ENCODE data around the gene SORCS2. TPM values are rescaled to one million over a fixed set of nuclear protein-coding genes. Genes with fewer than 3 reads are reported as not detected.
A peak's percentile ranks its signal among the peaks of the same experiment; 100 is the strongest.

The SORCS2 gene
- total RNA-seq, 2 donors from 2014 or later: not detected

GRCh38 chr4:7182616-7183015 lies 9.7 kb upstream of the SORCS2 start:
- H3K9me3 ChIP-seq (ENCODE audit: control insufficient read depth, low read length, poor library complexity, severe bottlenecking): peaks cover 2% of the 10 kb centered on the region
- Mint-ChIP-seq H3K27ac (no peak overlapping the region), H3K27me3 (peaks cover 27% of the 10 kb centered on the region), H3K4me1 (peaks cover 8% of the 10 kb centered on the region), H3K4me3 (no peak overlapping the region), H3K36me3 (ENCODE audit: low read depth) (no peaks in the 10 kb centered on the region)
- no peak for DNase-seq
- no peak for ATAC-seq

- DNase-seq: no peak
- H3K4me1 Mint-ChIP-seq: peaks cover 8% of the 10 kb centered on the region
- peaks cover 30% of the 10 kb centered on the region for H3K27me3 Mint-ChIP-seq
- H3K9me3 ChIP-seq (ENCODE audit: control insufficient read depth, low read length, poor library complexity, severe bottlenecking): peaks cover 2% of the 10 kb centered on the region
- H3K27ac Mint-ChIP-seq: peak overlapping the region; percentile 24
- H3K36me3 Mint-ChIP-seq (ENCODE audit: low read depth): no peaks in the 10 kb centered on the region
- no peak for ATAC-seq
- H3K4me3 Mint-ChIP-seq: no peak overlapping the region
Measured at GRCh38 chr4:7183161-7183560, 9.2 kb upstream of the SORCS2 start.

GRCh38 chr4:7183780-7184460 lies 8.4 kb upstream of the SORCS2 start:
- no peak for DNase-seq
- no peaks in the 10 kb centered on the region for H3K36me3 Mint-ChIP-seq (ENCODE audit: low read depth)
- no peak overlapping the region for H3K4me3 Mint-ChIP-seq
- no peak for ATAC-seq
- peak overlapping the region; percentile 24 for H3K27ac Mint-ChIP-seq
- H3K4me1 Mint-ChIP-seq: peaks cover 8% of the 10 kb centered on the region
- peaks cover 37% of the 10 kb centered on the region for H3K27me3 Mint-ChIP-seq
- peaks cover 2% of the 10 kb centered on the region for H3K9me3 ChIP-seq (ENCODE audit: control insufficient read depth, low read length, poor library complexity, severe bottlenecking)

- Mint-ChIP-seq H3K4me3 (no peak overlapping the region), H3K36me3 (ENCODE audit: low read depth) (peaks cover 7% of the 10 kb centered on the region), H3K27ac (no peak overlapping the region), H3K4me1 (peaks cover 13% of the 10 kb centered on the region), H3K27me3 (peaks cover 54% of the 10 kb centered on the region)
- no peak for ATAC-seq
- no peak for DNase-seq
- no peaks in the 10 kb centered on the region for H3K9me3 ChIP-seq (ENCODE audit: control insufficient read depth, low read length, poor library complexity, severe bottlenecking)
Measured at GRCh38 chr4:7185487-7186030, 6.8 kb upstream of the SORCS2 start.

GRCh38 chr4:7186031-7186430 lies 6.3 kb upstream of the SORCS2 start:
- H3K4me1 Mint-ChIP-seq: peaks cover 13% of the 10 kb centered on the region
- H3K27ac Mint-ChIP-seq: no peak overlapping the region
- ATAC-seq: no peak
- no peaks in the 10 kb centered on the region for H3K9me3 ChIP-seq (ENCODE audit: control insufficient read depth, low read length, poor library complexity, severe bottlenecking)
- DNase-seq: no peak
- peaks cover 7% of the 10 kb centered on the region for H3K36me3 Mint-ChIP-seq (ENCODE audit: low read depth)
- no peak overlapping the region for H3K4me3 Mint-ChIP-seq
- H3K27me3 Mint-ChIP-seq: peaks cover 56% of the 10 kb centered on the region

- Mint-ChIP-seq H3K27ac (no peak overlapping the region), H3K4me3 (no peak overlapping the region), H3K36me3 (ENCODE audit: low read depth) (peaks cover 7% of the 10 kb centered on the region), H3K4me1 (peaks cover 13% of the 10 kb centered on the region), H3K27me3 (peaks cover 56% of the 10 kb centered on the region)
- ATAC-seq: no peak
- no peak for DNase-seq
- H3K9me3 ChIP-seq (ENCODE audit: control insufficient read depth, low read length, poor library complexity, severe bottlenecking): no peaks in the 10 kb centered on the region
Measured at GRCh38 chr4:7186516-7187167, 5.7 kb upstream of the SORCS2 start.

- peaks cover 56% of the 10 kb centered on the region for H3K27me3 Mint-ChIP-seq
- no peak for ATAC-seq
- no peak overlapping the region for H3K27ac Mint-ChIP-seq
- peaks cover 7% of the 10 kb centered on the region for H3K36me3 Mint-ChIP-seq (ENCODE audit: low read depth)
- DNase-seq: no peak
- H3K4me1 Mint-ChIP-seq: peaks cover 13% of the 10 kb centered on the region
- no peaks in the 10 kb centered on the region for H3K9me3 ChIP-seq (ENCODE audit: control insufficient read depth, low read length, poor library complexity, severe bottlenecking)
- H3K4me3 Mint-ChIP-seq: no peak overlapping the region
Measured at GRCh38 chr4:7187168-7187535, 5.2 kb upstream of the SORCS2 start.

GRCh38 chr4:7187691-7188090 lies 4.6 kb upstream of the SORCS2 start:
- ATAC-seq (no peak), DNase-seq (no peak)
- peaks cover 7% of the 10 kb centered on the region for H3K36me3 Mint-ChIP-seq (ENCODE audit: low read depth)
- H3K27ac Mint-ChIP-seq: no peak overlapping the region
- no peak overlapping the region for H3K4me3 Mint-ChIP-seq
- peaks cover 13% of the 10 kb centered on the region for H3K4me1 Mint-ChIP-seq
- H3K27me3 Mint-ChIP-seq: peaks cover 56% of the 10 kb centered on the region
- no peaks in the 10 kb centered on the region for H3K9me3 ChIP-seq (ENCODE audit: control insufficient read depth, low read length, poor library complexity, severe bottlenecking)

- no peaks in the 10 kb centered on the region for H3K9me3 ChIP-seq (ENCODE audit: control insufficient read depth, low read length, poor library complexity, severe bottlenecking)
- Mint-ChIP-seq H3K4me1 (peaks cover 8% of the 10 kb centered on the region), H3K4me3 (no peak overlapping the region), H3K27ac (no peak overlapping the region), H3K27me3 (peaks cover 45% of the 10 kb centered on the region), H3K36me3 (ENCODE audit: low read depth) (peaks cover 7% of the 10 kb centered on the region)
- DNase-seq: no peak
- no peak for ATAC-seq
Measured at GRCh38 chr4:7189066-7189465, 3.3 kb upstream of the SORCS2 start.

GRCh38 chr4:7189475-7190277 lies 2.7 kb upstream of the SORCS2 start:
- H3K9me3 ChIP-seq (ENCODE audit: control insufficient read depth, low read length, poor library complexity, severe bottlenecking): no peaks in the 10 kb centered on the region
- DNase-seq (no peak), ATAC-seq (no peak)
- Mint-ChIP-seq H3K27ac (no peak overlapping the region), H3K4me1 (peaks cover 8% of the 10 kb centered on the region), H3K36me3 (ENCODE audit: low read depth) (peaks cover 7% of the 10 kb centered on the region), H3K4me3 (no peak overlapping the region), H3K27me3 (peaks cover 50% of the 10 kb centered on the region)

- H3K4me3 Mint-ChIP-seq: no peak overlapping the region
- DNase-seq (no peak), ATAC-seq (no peak)
- H3K36me3 Mint-ChIP-seq (ENCODE audit: low read depth): peaks cover 7% of the 10 kb centered on the region
- peaks cover 50% of the 10 kb centered on the region for H3K27me3 Mint-ChIP-seq
- H3K27ac Mint-ChIP-seq: no peak overlapping the region
- peaks cover 8% of the 10 kb centered on the region for H3K4me1 Mint-ChIP-seq
- no peaks in the 10 kb centered on the region for H3K9me3 ChIP-seq (ENCODE audit: control insufficient read depth, low read length, poor library complexity, severe bottlenecking)
Measured at GRCh38 chr4:7190278-7190594, 2.1 kb upstream of the SORCS2 start.

GRCh38 chr4:7190691-7191545 lies 1.4 kb upstream of the SORCS2 start:
- no peak overlapping the region for H3K27ac Mint-ChIP-seq
- peaks cover 7% of the 10 kb centered on the region for H3K36me3 Mint-ChIP-seq (ENCODE audit: low read depth)
- H3K27me3 Mint-ChIP-seq: peaks cover 55% of the 10 kb centered on the region
- no peak for DNase-seq
- no peak for ATAC-seq
- no peak overlapping the region for H3K4me3 Mint-ChIP-seq
- H3K9me3 ChIP-seq (ENCODE audit: control insufficient read depth, low read length, poor library complexity, severe bottlenecking): no peaks in the 10 kb centered on the region
- H3K4me1 Mint-ChIP-seq: peaks cover 8% of the 10 kb centered on the region

All from T-helper 17 cell (primary cell).